ENCODE results near the gene VTI1A. TPM values are rescaled to one million over a fixed set of nuclear protein-coding genes. Genes with fewer than 3 reads are reported as not detected.

VTI1A gene
- total RNA-seq, 1 experiment from 2014 or later = 28.6 TPM

GRCh38 chr10:112510384-112510783 is 63.4 kb downstream of the VTI1A start:
- CTCF ChIA-PET = no interaction called here
- TF ChIP-seq CTCF (IDR thresholded peaks at IDR 0.05; ENCODE audit: unreplicated experiment) = no peak

GRCh38 chr10:112512294-112512693 is 65.3 kb downstream of the VTI1A start:
- Mint-ChIP-seq H3K4me3 (ENCODE audit: low read depth, unreplicated experiment) (no peak overlapping the region), H3K36me3 (ENCODE audit: insufficient read depth, unreplicated experiment) (no peaks in the 10 kb centered on the region), H3K9me3 (ENCODE audit: low read depth, unreplicated experiment) (no peaks in the 10 kb centered on the region), H3K27ac (ENCODE audit: unreplicated experiment) (no peak overlapping the region), H3K4me1 (ENCODE audit: low read depth, unreplicated experiment) (peaks cover 9% of the 10 kb centered on the region), H3K27me3 (ENCODE audit: unreplicated experiment) (no peaks in the 10 kb centered on the region)
- no TSS peak for BruUV-seq (replicated peaks)
- intact Hi-C loops (cut with micrococcal nuclease; ENCODE audit: unreplicated experiment) = no loop called here
- CTCF ChIA-PET = no interaction called here
- DNase-seq = no peak
- TF ChIP-seq CTCF (IDR thresholded peaks at IDR 0.05; ENCODE audit: unreplicated experiment) = no peak

More at GRCh38 chr10:112510384-112510783, 63.4 kb downstream of the VTI1A start:
- Mint-ChIP-seq H3K4me3 (ENCODE audit: low read depth, unreplicated experiment) (no peak overlapping the region), H3K36me3 (ENCODE audit: insufficient read depth, unreplicated experiment) (no peaks in the 10 kb centered on the region), H3K27me3 (ENCODE audit: unreplicated experiment) (no peaks in the 10 kb centered on the region), H3K4me1 (ENCODE audit: low read depth, unreplicated experiment) (no peaks in the 10 kb centered on the region), H3K27ac (ENCODE audit: unreplicated experiment) (no peak overlapping the region), H3K9me3 (ENCODE audit: low read depth, unreplicated experiment) (no peaks in the 10 kb centered on the region)
- intact Hi-C loops (cut with micrococcal nuclease; ENCODE audit: unreplicated experiment) = no loop called here
- no peak for DNase-seq
- BruUV-seq (replicated peaks) = no TSS peak

GRCh38 chr10:112515126-112515525 is 68.1 kb downstream of the VTI1A start:
- no peak overlapping the region for H3K27ac Mint-ChIP-seq (ENCODE audit: unreplicated experiment)
- H3K27me3 Mint-ChIP-seq (ENCODE audit: unreplicated experiment) = no peaks in the 10 kb centered on the region
- no peaks in the 10 kb centered on the region for H3K36me3 Mint-ChIP-seq (ENCODE audit: insufficient read depth, unreplicated experiment)
- H3K4me3 Mint-ChIP-seq (ENCODE audit: low read depth, unreplicated experiment) = no peak overlapping the region
- BruUV-seq (replicated peaks) = no TSS peak
- intact Hi-C loops (cut with micrococcal nuclease; ENCODE audit: unreplicated experiment) = no loop called here
- CTCF ChIA-PET = no interaction called here
- no peak for DNase-seq
- no peaks in the 10 kb centered on the region for H3K9me3 Mint-ChIP-seq (ENCODE audit: low read depth, unreplicated experiment)
- no peak for TF ChIP-seq CTCF (IDR thresholded peaks at IDR 0.05; ENCODE audit: unreplicated experiment)
- peaks cover 11% of the 10 kb centered on the region for H3K4me1 Mint-ChIP-seq (ENCODE audit: low read depth, unreplicated experiment)

GRCh38 chr10:112515852-112516251 is 68.8 kb downstream of the VTI1A start:
- no peak for DNase-seq
- no peaks in the 10 kb centered on the region for H3K27me3 Mint-ChIP-seq (ENCODE audit: unreplicated experiment)
- no peak for TF ChIP-seq CTCF (IDR thresholded peaks at IDR 0.05; ENCODE audit: unreplicated experiment)
- CTCF ChIA-PET = no interaction called here
- no peaks in the 10 kb centered on the region for H3K36me3 Mint-ChIP-seq (ENCODE audit: insufficient read depth, unreplicated experiment)
- no peak overlapping the region for H3K27ac Mint-ChIP-seq (ENCODE audit: unreplicated experiment)
- no peak overlapping the region for H3K4me3 Mint-ChIP-seq (ENCODE audit: low read depth, unreplicated experiment)
- H3K9me3 Mint-ChIP-seq (ENCODE audit: low read depth, unreplicated experiment) = no peaks in the 10 kb centered on the region
- peaks cover 11% of the 10 kb centered on the region for H3K4me1 Mint-ChIP-seq (ENCODE audit: low read depth, unreplicated experiment)
- no TSS peak for BruUV-seq (replicated peaks)
- intact Hi-C loops (cut with micrococcal nuclease; ENCODE audit: unreplicated experiment) = no loop called here

Measured in Calu3 (cell line).